ENCODE results near the gene WDR3.

DNA sequence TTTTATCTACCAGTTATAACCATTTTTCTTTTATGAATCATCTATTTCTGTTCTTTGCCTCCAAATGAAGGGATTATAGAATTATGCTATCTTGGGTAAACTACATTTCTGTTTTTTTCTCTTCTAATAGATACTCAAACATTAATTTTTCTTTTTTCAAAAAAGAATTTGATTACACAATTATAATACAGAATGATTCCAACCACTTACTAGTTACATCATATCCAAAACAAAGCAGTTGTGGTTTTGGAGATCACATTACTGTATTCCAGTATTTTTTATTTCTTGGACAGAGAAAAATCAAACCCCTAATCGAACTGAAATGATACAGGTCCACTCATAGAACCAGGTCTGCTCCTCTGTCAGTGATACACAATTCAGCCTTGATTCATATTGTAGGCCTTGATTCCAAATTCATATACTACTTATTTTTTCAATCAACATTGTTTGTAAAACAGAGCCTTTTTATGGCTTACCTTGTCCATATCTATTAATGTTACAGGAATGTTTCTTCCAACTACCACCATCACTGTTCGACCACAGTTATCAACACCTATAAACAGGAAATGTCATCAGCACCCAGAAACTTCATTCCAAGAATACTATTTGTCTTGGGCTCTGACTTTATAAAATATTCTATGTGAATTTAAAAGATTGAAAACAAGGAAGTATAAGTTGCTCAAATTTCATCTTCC, 43.3 kb upstream of the WDR3 start:
- TF ChIP-seq, protein P1, sequence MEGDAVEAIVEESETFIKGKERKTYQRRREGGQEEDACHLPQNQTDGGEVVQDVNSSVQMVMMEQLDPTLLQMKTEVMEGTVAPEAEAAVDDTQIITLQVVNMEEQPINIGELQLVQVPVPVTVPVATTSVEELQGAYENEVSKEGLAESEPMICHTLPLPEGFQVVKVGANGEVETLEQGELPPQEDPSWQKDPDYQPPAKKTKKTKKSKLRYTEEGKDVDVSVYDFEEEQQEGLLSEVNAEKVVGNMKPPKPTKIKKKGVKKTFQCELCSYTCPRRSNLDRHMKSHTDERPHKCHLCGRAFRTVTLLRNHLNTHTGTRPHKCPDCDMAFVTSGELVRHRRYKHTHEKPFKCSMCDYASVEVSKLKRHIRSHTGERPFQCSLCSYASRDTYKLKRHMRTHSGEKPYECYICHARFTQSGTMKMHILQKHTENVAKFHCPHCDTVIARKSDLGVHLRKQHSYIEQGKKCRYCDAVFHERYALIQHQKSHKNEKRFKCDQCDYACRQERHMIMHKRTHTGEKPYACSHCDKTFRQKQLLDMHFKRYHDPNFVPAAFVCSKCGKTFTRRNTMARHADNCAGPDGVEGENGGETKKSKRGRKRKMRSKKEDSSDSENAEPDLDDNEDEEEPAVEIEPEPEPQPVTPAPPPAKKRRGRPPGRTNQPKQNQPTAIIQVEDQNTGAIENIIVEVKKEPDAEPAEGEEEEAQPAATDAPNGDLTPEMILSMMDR (IDR thresholded peaks at IDR 0.05), result no peak
- TF ChIP-seq POLR2A (IDR thresholded peaks at IDR 0.05), result no peak

All from heart left ventricle (tissue), 13 donors.